ENCODE results near the gene FANCG. TPM values are rescaled to one million over a fixed set of nuclear protein-coding genes. Genes with fewer than 3 reads are reported as not detected.

FANCG gene
- total RNA-seq, 2 donors from 2014 or later: 2.2 to 19.1 TPM

GRCh38 chr9:35085078-35085477 lies 5.3 kb upstream of the FANCG start:
- H3K36me3 ChIP-seq: peaks cover 18% of the 10 kb centered on the region
- H3K4me3 ChIP-seq: no peak overlapping the region
- DNase-seq (ENCODE audit: low spot score): no peak
- no peaks in the 10 kb centered on the region for H3K9me3 ChIP-seq
- no peaks in the 10 kb centered on the region for H3K27me3 ChIP-seq (replicated peaks; ENCODE audit: insufficient read depth)
- ATAC-seq (ENCODE audit: insufficient number of reproducible peaks, low FRiP score, low read depth): no peak
- TF ChIP-seq CTCF (IDR thresholded peaks at IDR 0.05): no peak
- H3K27ac ChIP-seq: no peak overlapping the region
- H3K4me1 ChIP-seq (ENCODE audit: control insufficient read depth in 1 of 2, low read depth in 2 of 2): no peaks in the 10 kb centered on the region

- peak overlapping the region; percentile 34 to 59 for H3K27ac ChIP-seq
- no peak for ATAC-seq (ENCODE audit: insufficient number of reproducible peaks, low FRiP score, low read depth)
Observed at GRCh38 chr9:35079041-35079425, 709 bp downstream of the FANCG start.

GRCh38 chr9:35078066-35078465 lies 1.7 kb downstream of the FANCG start:
- no peak for DNase-seq (ENCODE audit: low spot score)
- no peak overlapping the region for H3K4me3 ChIP-seq
- H3K27me3 ChIP-seq (replicated peaks; ENCODE audit: insufficient read depth): no peaks in the 10 kb centered on the region
- TF ChIP-seq CTCF (IDR thresholded peaks at IDR 0.05): no peak
- H3K36me3 ChIP-seq: no peaks in the 10 kb centered on the region
- H3K27ac ChIP-seq: no peak overlapping the region
- peaks cover 3 to 16% of the 10 kb centered on the region in 2 donors for H3K4me1 ChIP-seq (ENCODE audit: control insufficient read depth in 1 of 2, low read depth in 2 of 2)
- no peaks in the 10 kb centered on the region for H3K9me3 ChIP-seq
- ATAC-seq (ENCODE audit: insufficient number of reproducible peaks, low FRiP score, low read depth): no peak

More at GRCh38 chr9:35079041-35079425, 709 bp downstream of the FANCG start:
- Histone ChIP-seq H3K9me3 (no peaks in the 10 kb centered on the region), H3K4me3 (peak overlapping the region; percentile 89), H3K4me1 (ENCODE audit: control insufficient read depth in 1 of 2, low read depth in 2 of 2) (peaks cover 3 to 16% of the 10 kb centered on the region in 2 donors), H3K36me3 (no peaks in the 10 kb centered on the region), H3K27me3 (replicated peaks; ENCODE audit: insufficient read depth) (no peaks in the 10 kb centered on the region)
- no peak for DNase-seq (ENCODE audit: low spot score)
- TF ChIP-seq CTCF (IDR thresholded peaks at IDR 0.05): no peak

DNA sequence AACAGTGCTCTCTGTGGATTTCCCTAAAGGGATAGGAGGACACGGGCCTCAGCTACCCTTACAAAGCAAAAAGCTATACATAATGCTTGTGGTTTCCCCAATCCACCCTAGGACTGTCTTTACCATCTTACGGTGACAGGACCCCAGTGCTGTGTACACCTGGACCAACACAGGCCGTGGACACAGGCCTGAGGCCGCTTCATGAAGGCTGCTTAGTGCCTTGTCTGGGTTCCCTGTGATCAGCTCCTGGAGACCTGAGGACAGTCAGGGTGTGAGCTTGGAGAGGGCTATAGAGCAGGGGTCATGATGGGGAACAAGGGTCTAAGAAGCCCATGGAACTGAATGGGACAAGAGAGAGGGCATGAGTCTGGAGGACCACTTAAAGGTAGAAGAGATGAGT lies 2.9 kb downstream of the FANCG start:
- H3K9me3 ChIP-seq: no peaks in the 10 kb centered on the region
- no peak overlapping the region for H3K27ac ChIP-seq
- H3K36me3 ChIP-seq: no peaks in the 10 kb centered on the region
- H3K27me3 ChIP-seq (replicated peaks; ENCODE audit: insufficient read depth): no peaks in the 10 kb centered on the region
- H3K4me3 ChIP-seq: no peak overlapping the region
- no peak for TF ChIP-seq CTCF (IDR thresholded peaks at IDR 0.05)
- H3K4me1 ChIP-seq (ENCODE audit: control insufficient read depth in 1 of 2, low read depth in 2 of 2): peaks cover 3 to 16% of the 10 kb centered on the region in 2 donors
- DNase-seq (ENCODE audit: low spot score): no peak
- no peak for ATAC-seq (ENCODE audit: insufficient number of reproducible peaks, low FRiP score, low read depth)

GRCh38 chr9:35075358-35075757 lies 4.4 kb downstream of the FANCG start:
- H3K36me3 ChIP-seq: no peaks in the 10 kb centered on the region
- DNase-seq (ENCODE audit: low spot score): no peak
- no peak for TF ChIP-seq CTCF (IDR thresholded peaks at IDR 0.05)
- H3K9me3 ChIP-seq: no peaks in the 10 kb centered on the region
- no peak overlapping the region for H3K27ac ChIP-seq
- no peak overlapping the region for H3K4me3 ChIP-seq
- H3K4me1 ChIP-seq (ENCODE audit: control insufficient read depth in 1 of 2, low read depth in 2 of 2): peaks cover 9 to 24% of the 10 kb centered on the region in 2 donors
- no peak for ATAC-seq (ENCODE audit: insufficient number of reproducible peaks, low FRiP score, low read depth)
- no peaks in the 10 kb centered on the region for H3K27me3 ChIP-seq (replicated peaks; ENCODE audit: insufficient read depth)
